GM12878 (cell line): ENCODE data around the gene RANBP1. TPM values are rescaled to one million over a fixed set of nuclear protein-coding genes. Genes with fewer than 3 reads are reported as not detected.

Experiments
- ATAC-seq: fragments of 200-7000 bp; cut with Tn5 transposase; 3 replicates; pipeline ENCODE4 v1.9.1; 2020; ENCODE audit warnings: mild to moderate bottlenecking, moderate library complexity
- BruUV-seq: library from RNA; stranded (reverse); fragments of 400-500 nt; replicated peaks from 2 replicates; lab custom pipeline; 2021; lab: Mats Ljungman, UMichigan
- CTCF ChIA-PET: fragments of 300-600 bp; sonication (Branson Sonifier 250); formaldehyde crosslinking; extraction: SDS; loops from one replicate; lab custom pipeline; 2021; ENCODE audit warnings: inconsistent platforms; lab: Yijun Ruan, JAX
- POLR2A ChIA-PET: fragments of 350-600 bp; formaldehyde crosslinking; extraction: SDS; loops from one replicate; lab custom pipeline; 2021; ENCODE audit warnings: inconsistent platforms; lab: Charles Lee
- RAD21 ChIA-PET: fragments of 300-600 bp; sonication (Branson Sonifier 250); formaldehyde crosslinking; loops from one replicate; lab custom pipeline; 2023; ENCODE audit warnings: antibody characterized with exemption; ENCODE audit not compliant: unreplicated experiment; lab: Charles Lee
- SMC1A ChIA-PET: fragments of 300-600 bp; sonication (Branson Sonifier 250); formaldehyde crosslinking; loops from one replicate; lab custom pipeline; 2023; ENCODE audit not compliant: unreplicated experiment, uncharacterized antibody; lab: Charles Lee
- DNase-seq: peaks from one replicate; pipeline ENCODE4 v3.0.0-alpha.2; 2011; ENCODE audit warnings: low read depth, low spot score
- FAIRE-seq: peaks from 3 replicates; lab custom pipeline; 2011; peaks lifted over from hg19 to GRCh38; lab: Jason Lieb, UNC
- H2AFZ ChIP-seq: 2 replicates; pipeline ENCODE4 v1.6.0; 2011; ENCODE audit warnings: low read depth, low read length, control low read depth; ENCODE audit not compliant: control insufficient read depth
- H3K27ac ChIP-seq: 2 replicates; pipeline ENCODE4 v1.5.1; 2011; ENCODE audit warnings: control low read depth; ENCODE audit not compliant: control insufficient read depth, insufficient read depth
- H3K27me3 ChIP-seq, 2 experiments: replicated peaks in 1 of 2; 2 replicates each; pipeline versions ENCODE4 v1.6.0 to v1.6.1; 2011; ENCODE audit warnings: low read length in 1 of 2; ENCODE audit not compliant: control insufficient read depth in 2 of 2, insufficient read depth in 2 of 2
- H3K36me3 ChIP-seq, 2 experiments: 2 replicates each; pipeline ENCODE4 v1.5.1; 2011; ENCODE audit warnings: low read length in 1 of 2; ENCODE audit not compliant: control insufficient read depth in 2 of 2, insufficient read depth in 2 of 2
- H3K4me1 ChIP-seq: 2 replicates; pipeline ENCODE4 v1.6.1; 2011; ENCODE audit warnings: mild to moderate bottlenecking, low read length, moderate library complexity, mixed read lengths; ENCODE audit not compliant: control insufficient read depth, insufficient read depth
- H3K4me2 ChIP-seq: 2 replicates; pipeline ENCODE4 v1.6.0; 2011; ENCODE audit warnings: control low read depth; ENCODE audit not compliant: control insufficient read depth, insufficient read depth
- H3K4me3 ChIP-seq: fragments of 200-600 bp; sonication (generic); 2 replicates; pipeline ENCODE4 v1.5.1; 2016
- H3K79me2 ChIP-seq: 2 replicates; pipeline ENCODE4 v1.6.0; 2011; ENCODE audit warnings: low read length; ENCODE audit not compliant: control insufficient read depth, insufficient read depth
- H3K9ac ChIP-seq: 2 replicates; pipeline ENCODE4 v1.8.0; 2011; ENCODE audit warnings: low read length, control low read depth, mixed read lengths; ENCODE audit not compliant: control insufficient read depth, insufficient read depth
- H3K9me3 ChIP-seq: replicated peaks from 3 replicates; pipeline ENCODE4 v1.5.1; 2011; ENCODE audit warnings: mild to moderate bottlenecking, low read length; ENCODE audit not compliant: control insufficient read depth, insufficient read depth
- H4K20me1 ChIP-seq: 2 replicates; pipeline ENCODE4 v1.6.0; 2011; ENCODE audit not compliant: control insufficient read depth, insufficient read depth
- FOS ChIP-seq: IDR thresholded peaks from 3 replicates; pipeline ENCODE4 v1.6.1; 2011; ENCODE audit warnings: borderline replicate concordance; ENCODE audit not compliant: insufficient read length; ENCODE audit errors: extremely low read depth
- JUND ChIP-seq: IDR thresholded peaks from 2 replicates; pipeline ENCODE4 v1.6.1; 2012; ENCODE audit warnings: low read depth, mild to moderate bottlenecking, low read length, improper control_type of control experiment, moderate library complexity
- LARP7 ChIP-seq: fragments of 450-650 bp; IDR thresholded peaks from 2 replicates; pipeline ENCODE4 v1.6.1; 2017; ENCODE audit warnings: mild to moderate bottlenecking
- MYC ChIP-seq: IDR thresholded peaks from 2 replicates; pipeline ENCODE4 v1.6.1; 2011; ENCODE audit warnings: mild to moderate bottlenecking, low read length, moderate library complexity, inconsistent platforms; ENCODE audit not compliant: insufficient read depth, insufficient replicate concordance, insufficient read length, severe bottlenecking
- NKRF ChIP-seq: fragments of 450-650 bp; conservative IDR thresholded peaks from 2 replicates; pipeline ENCODE4 v1.6.1; 2017; ENCODE audit warnings: mild to moderate bottlenecking, moderate library complexity
- NR2C2 ChIP-seq: IDR thresholded peaks from 2 replicates; pipeline ENCODE4 v1.6.1; 2011; ENCODE audit warnings: borderline replicate concordance, low read depth; ENCODE audit not compliant: control insufficient read depth, insufficient read length
- PML ChIP-seq: IDR thresholded peaks from 2 replicates; pipeline ENCODE4 v1.6.1; 2012; ENCODE audit warnings: low read length, inconsistent platforms
- POLR2A ChIP-seq: IDR thresholded peaks from 2 replicates; pipeline ENCODE4 v1.6.1; 2011; ENCODE audit warnings: low read depth, mild to moderate bottlenecking, low read length
- TAF1 ChIP-seq: IDR thresholded peaks from 2 replicates; pipeline ENCODE4 v1.6.1; 2011; ENCODE audit warnings: mild to moderate bottlenecking, low read depth, low read length, borderline replicate concordance
- ZBED1 ChIP-seq: IDR thresholded peaks from 2 replicates; pipeline ENCODE4 v1.6.1; 2016; ENCODE audit warnings: borderline replicate concordance
- WGBS: methylation state at CpG from one replicate; pipeline ENCODE4 v1.1.6; 2016; ENCODE audit warnings: low lambda C conversion rate; ENCODE audit not compliant: insufficient replicate concordance, insufficient coverage; ENCODE audit errors: missing lambda C conversion rate; 5-methylcytosine and 5-hydroxymethylcytosine counted together
- in situ Hi-C: fragments of 300-500 bp; cut with MboI; formaldehyde crosslinking; loops from 9 replicates; pipeline ENCODE4 v1.14.3; 2018; ENCODE audit warnings: mixed read lengths
- intact Hi-C: fragments of 100-400 bp; cut with micrococcal nuclease; formaldehyde crosslinking; loops from one replicate; pipeline ENCODE4 v1.14.2; 2022; ENCODE audit not compliant: unreplicated experiment
- polyA plus RNA-seq, 11 experiments: library from polyadenylated mRNA; depleted of rRNA in 4 of 11; unstranded in 6 of 11; stranded (reverse) in 5 of 11; fragments of >200 nt; fragmentation: Nextera tagmentation in 4 of 11; fragmentation: Illumina TruSeq in 1 of 11; extraction: Ambion mirVana in 4 of 11; extraction: Trizol in 1 of 11; gene quantifications; 1 replicate in 1 of 11; 2 replicates in 10 of 11; pipeline versions ENCODE4 v1.2.1 to v1.2.3, GENCODE V29; 2011 to 2016; ENCODE audit warnings: inconsistent platforms in 2 of 11, missing spikeins in 2 of 11, low read depth in 1 of 11
- total RNA-seq, 4 experiments: library from RNA; depleted of rRNA in 3 of 4; stranded (reverse); fragments of >200 nt in 3 of 4; fragmentation: Illumina TruSeq in 1 of 4; extraction: Trizol in 1 of 4; gene quantifications; 2 replicates each; pipeline versions ENCODE4 v1.2.1 to v1.2.3, GENCODE V29; 2013 to 2021
- TF ChIP-seq, protein P1 (sequence below): IDR thresholded peaks from 2 replicates; pipeline ENCODE4 v1.6.1; 2011; ENCODE audit warnings: borderline replicate concordance, low read depth, mild to moderate bottlenecking, moderate library complexity, mixed read lengths, low read length; ENCODE audit not compliant: insufficient read depth; ENCODE audit errors: extremely low read length

The RANBP1 gene
- total and polyA plus RNA-seq, 10 of the 15 experiments (the other 5 are each of a cell fraction or from before 2014, with no cell fraction given), result 55.3 to 808 (median 394) TPM

- TF ChIP-seq MYC, result no peak
- TF ChIP-seq NKRF, result no peak
- TF ChIP-seq TAF1, result no peak
- no peak for TF ChIP-seq ZBED1
Observed at GRCh38 chr22:20111689-20112622, 3.9 kb upstream of the RANBP1 start (continued).

- FAIRE-seq (no peak), ATAC-seq (no peak)
- Histone ChIP-seq H3K27me3 (no peaks in the 10 kb centered on the region), H3K4me3 (no peak overlapping the region), H3K9me3 (no peaks in the 10 kb centered on the region), H3K27ac (no peak overlapping the region; the same call in 1 of the 2 replicates), H2AFZ (no peak overlapping the region), H3K9ac (no peak overlapping the region)
- ChIA-PET CTCF (no interaction called here), SMC1A (no interaction called here)
- TF ChIP-seq JUND (no peak), PML (no peak), NR2C2 (peak; percentile 21), LARP7 (no peak), NKRF (no peak), FOS (no peak), POLR2A (peak; percentile 60)
- TF ChIP-seq, protein P1, sequence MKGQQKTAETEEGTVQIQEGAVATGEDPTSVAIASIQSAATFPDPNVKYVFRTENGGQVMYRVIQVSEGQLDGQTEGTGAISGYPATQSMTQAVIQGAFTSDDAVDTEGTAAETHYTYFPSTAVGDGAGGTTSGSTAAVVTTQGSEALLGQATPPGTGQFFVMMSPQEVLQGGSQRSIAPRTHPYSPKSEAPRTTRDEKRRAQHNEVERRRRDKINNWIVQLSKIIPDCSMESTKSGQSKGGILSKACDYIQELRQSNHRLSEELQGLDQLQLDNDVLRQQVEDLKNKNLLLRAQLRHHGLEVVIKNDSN, result no peak
- TF ChIP-seq, all 136 proteins: peak for 2
- peaks cover 30% of the 10 kb centered on the region for H3K79me2 ChIP-seq
- 76% methylated on average over 21 of the region's 26 CpGs for WGBS
- in situ Hi-C loops, result no loop called here
- RAD21 ChIA-PET, result no interaction called here
- no peaks in the 10 kb centered on the region for H4K20me1 ChIP-seq
- H3K4me1 ChIP-seq, result peaks cover 21% of the 10 kb centered on the region
- no peak for DNase-seq
- H3K36me3 ChIP-seq, result peaks cover 24 to 54% of the 10 kb centered on the region in 2 experiments; a peak in 3 of 4 replicates
- intact Hi-C loops, result no loop called here
- H3K4me2 ChIP-seq, result no peak overlapping the region
- POLR2A ChIA-PET, result no interaction called here
- BruUV-seq, result no TSS peak
Observed at GRCh38 chr22:20112623-20113511, 3.0 kb upstream of the RANBP1 start.
